ENCODE results near the gene SRL. TPM values are rescaled to one million over a fixed set of nuclear protein-coding genes. Genes with fewer than 3 reads are reported as not detected.

Gene SRL
- total RNA-seq, 4 donors from 2014 or later, result 0.83 to 2.2 (median 1.5) TPM

- Histone ChIP-seq H3K4me3 (no peak overlapping the region), H3K27me3 (no peaks in the 10 kb centered on the region), H3K9me3 (no peaks in the 10 kb centered on the region), H3K36me3 (peaks cover 0 to 24% (median 0%) of the 10 kb centered on the region in 4 donors), H3K27ac (replicated peaks in 1 of 4) (no peak overlapping the region), H3K4me1 (peaks cover 0 to 38% (median 5%) of the 10 kb centered on the region in 4 donors)
- TF ChIP-seq POLR2AphosphoS5 (IDR thresholded peaks at IDR 0.05) (no peak), CTCF (IDR thresholded peaks at IDR 0.05) (no peak), EP300 (IDR thresholded peaks at IDR 0.05) (no peak), POLR2A (IDR thresholded peaks at IDR 0.05; ENCODE audit: low read depth) (no peak)
- DNase-seq (ENCODE audit: extremely low spot score), result no peak
- intact Hi-C loops (cut with DNase I), result no loop called here
- 91% methylated on average over 21 of the region's 23 CpGs for WGBS
Observed at GRCh38 chr16:4207683-4208340, 34.1 kb downstream of the SRL start.

- WGBS, result 88% methylated on average over 14 of the region's 14 CpGs
- Histone ChIP-seq H3K9me3 (no peaks in the 10 kb centered on the region), H3K4me3 (no peak overlapping the region), H3K27ac (replicated peaks in 1 of 4) (no peak overlapping the region), H3K27me3 (no peaks in the 10 kb centered on the region), H3K4me1 (peaks cover 0 to 36% (median 2%) of the 10 kb centered on the region in 4 donors), H3K36me3 (peaks cover 0 to 29% (median 0%) of the 10 kb centered on the region in 4 donors)
- TF ChIP-seq POLR2AphosphoS5 (IDR thresholded peaks at IDR 0.05) (no peak), POLR2A (IDR thresholded peaks at IDR 0.05; ENCODE audit: low read depth) (no peak), EP300 (IDR thresholded peaks at IDR 0.05) (no peak), CTCF (IDR thresholded peaks at IDR 0.05) (no peak)
- no peak for DNase-seq (ENCODE audit: extremely low spot score)
- intact Hi-C loops (cut with DNase I), result no loop called here
Observed at GRCh38 chr16:4207229-4207628, 34.7 kb downstream of the SRL start.

GRCh38 chr16:4206680-4207079 lies 35.2 kb downstream of the SRL start:
- Histone ChIP-seq H3K4me1 (peaks cover 0 to 31% (median 0%) of the 10 kb centered on the region in 4 donors), H3K9me3 (no peaks in the 10 kb centered on the region), H3K27me3 (no peaks in the 10 kb centered on the region), H3K27ac (replicated peaks in 1 of 4) (no peak overlapping the region), H3K4me3 (no peak overlapping the region), H3K36me3 (peaks cover 0 to 34% (median 0%) of the 10 kb centered on the region in 4 donors)
- WGBS, result 86% methylated on average over 10 of the region's 10 CpGs
- no peak for TF ChIP-seq POLR2AphosphoS5 (IDR thresholded peaks at IDR 0.05)
- no peak for TF ChIP-seq CTCF (IDR thresholded peaks at IDR 0.05)
- no peak for TF ChIP-seq EP300 (IDR thresholded peaks at IDR 0.05)
- TF ChIP-seq POLR2A (IDR thresholded peaks at IDR 0.05; ENCODE audit: low read depth), result no peak
- intact Hi-C loops (cut with DNase I), result no loop called here
- no peak for DNase-seq (ENCODE audit: extremely low spot score)

GRCh38 chr16:4205971-4206370 lies 35.9 kb downstream of the SRL start:
- H3K36me3 ChIP-seq, result peaks cover 0 to 35% (median 0%) of the 10 kb centered on the region in 4 donors
- 89% methylated on average over 8 of the region's 8 CpGs for WGBS
- no peak overlapping the region for H3K4me3 ChIP-seq
- intact Hi-C loops (cut with DNase I), result no loop called here
- H3K27me3 ChIP-seq, result no peaks in the 10 kb centered on the region
- TF ChIP-seq CTCF (IDR thresholded peaks at IDR 0.05), result no peak
- TF ChIP-seq EP300 (IDR thresholded peaks at IDR 0.05), result no peak
- TF ChIP-seq POLR2AphosphoS5 (IDR thresholded peaks at IDR 0.05), result no peak
- no peak for TF ChIP-seq POLR2A (IDR thresholded peaks at IDR 0.05; ENCODE audit: low read depth)
- H3K27ac ChIP-seq (replicated peaks in 1 of 4), result no peak overlapping the region
- DNase-seq (ENCODE audit: extremely low spot score), result no peak
- no peaks in the 10 kb centered on the region for H3K9me3 ChIP-seq
- peaks cover 0 to 30% (median 0%) of the 10 kb centered on the region in 4 donors for H3K4me1 ChIP-seq
